LNCAP (cell line): ENCODE results near the gene OSBPL10.

Experiments used
- CTCF ChIP-seq: fragments of 450-650 bp; IDR thresholded peaks from 2 replicates; pipeline ENCODE4 v1.5.1; 2017; ENCODE audit warnings: mild to moderate bottlenecking

Gene OSBPL10

GRCh38 chr3:31981206-31982181 lies at the start of gene OSBPL10, which contains the start of gene ZNF860:
Gene OSBPL10 (minus strand): TSS chr3:31981262. CDS start chr3:31981179, 83 bp downstream.
Gene ZNF860 (plus strand): TSS chr3:31981750. CDS start chr3:31989080, 7,330 bp downstream.
- no peak for TF ChIP-seq CTCF

GRCh38 chr3:32026593-32026992 lies 45.5 kb upstream of the OSBPL10 start:
- no peak for TF ChIP-seq CTCF

- no peak for TF ChIP-seq CTCF
These were observed 41.9 kb upstream of the OSBPL10 start for GRCh38 chr3:32022947-32023346.

GRCh38 chr3:32021748-32022147 lies 40.7 kb upstream of the OSBPL10 start:
- TF ChIP-seq CTCF, result no peak

- no peak for TF ChIP-seq CTCF
These were observed 40.1 kb upstream of the OSBPL10 start for GRCh38 chr3:32021155-32021554.

GRCh38 chr3:32018757-32019564 lies 37.9 kb upstream of the OSBPL10 start:
- TF ChIP-seq CTCF, result peak; percentile 73

- TF ChIP-seq CTCF, result no peak
These were observed 36.2 kb upstream of the OSBPL10 start for GRCh38 chr3:32017286-32017685.
